Measurements from ENCODE around the gene PNCK. TPM values are rescaled to one million over a fixed set of nuclear protein-coding genes. Genes with fewer than 3 reads are reported as not detected.

Gene PNCK
- total and polyA plus RNA-seq, 2 of the 13 experiments (the other 11 are each of a cell fraction or from before 2014, with no cell fraction given), result 33.1 TPM; not detected in 1

- DNase-seq (ENCODE audit: low spot score), result no peak
- FAIRE-seq, result no peak
- Histone ChIP-seq H3K36me3 (replicated peaks in 1 of 2; ENCODE audit: control insufficient read depth in 1 of 2, insufficient read depth in 2 of 2, low read length in 2 of 2) (no peaks in the 10 kb centered on the region), H3K27me3 (ENCODE audit: control insufficient read depth in 1 of 2, insufficient read depth in 2 of 2, low read length in 2 of 2) (peaks cover 0 to 4% of the 10 kb centered on the region in 2 experiments; a peak in 1 of 5 replicates), H3K27ac (ENCODE audit: extremely low read length, insufficient read depth, low read length) (no peak overlapping the region), H3K4me3 (replicated peaks in 1 of 3; ENCODE audit: insufficient read depth in 1 of 3, low read depth in 2 of 3, low read length in 3 of 3) (no peak overlapping the region), H3K9ac (ENCODE audit: insufficient read depth, low read depth, low read length) (no peak overlapping the region), H4K20me1 (ENCODE audit: insufficient read depth, low read length) (no peaks in the 10 kb centered on the region), H3K79me2 (ENCODE audit: insufficient read depth, low read length) (no peaks in the 10 kb centered on the region), H2AFZ (ENCODE audit: low read length) (no peak overlapping the region), H3K9me3 (ENCODE audit: low read length) (no peaks in the 10 kb centered on the region), H3K4me1 (ENCODE audit: insufficient read depth, low read length) (peaks cover 65% of the 10 kb centered on the region), H3K4me2 (ENCODE audit: low read depth, low read length) (no peak overlapping the region)
- BruUV-seq (replicated peaks), result no TSS peak
- 57% methylated on average over 3 of the region's 23 CpGs for WGBS (ENCODE audit: low lambda C conversion rate)
- in situ Hi-C loops (cut with HindIII; ENCODE audit: extremely low pct_ligation_motif_present, low pct_unique_long_range_greater_than_20kb), result loop anchor here (25.0 kb wide), 1 partner anchor 709 kb away; no protein-coding TSS in a partner anchor
- intact Hi-C loops (cut with micrococcal nuclease; ENCODE audit: unreplicated experiment), result no loop called here
- ChIA-PET POLR2A (no interaction called here), CTCF (ENCODE audit: low intra/inter-chr PET ratio, low total read pairs) (no interaction called here)
- no peak for ATAC-seq
- TF ChIP-seq ZMAT5 (CRISPR knock-in tag; IDR thresholded peaks at IDR 0.05; ENCODE audit: borderline replicate concordance, low read depth), result no peak
- no peak for TF ChIP-seq ZNF619 (CRISPR knock-in tag; IDR thresholded peaks at IDR 0.05)
- TF ChIP-seq ZNF234 (CRISPR knock-in tag; conservative IDR thresholded peaks at IDR 0.05), result no peak
- TF ChIP-seq LRRFIP1 (CRISPR knock-in tag; conservative IDR thresholded peaks at IDR 0.05), result no peak
- no peak for TF ChIP-seq GATAD1 (CRISPR knock-in tag; IDR thresholded peaks at IDR 0.05)
- TF ChIP-seq HOXA5 (CRISPR knock-in tag; IDR thresholded peaks at IDR 0.05), result no peak
- TF ChIP-seq DDIT3 (CRISPR knock-in tag; IDR thresholded peaks at IDR 0.05), result no peak
- TF ChIP-seq MED8 (CRISPR knock-in tag; IDR thresholded peaks at IDR 0.05; ENCODE audit: insufficient replicate concordance), result no peak
- no peak for TF ChIP-seq TBX2 (CRISPR knock-in tag; IDR thresholded peaks at IDR 0.05; ENCODE audit: borderline replicate concordance)
- TF ChIP-seq ZNF407 (CRISPR knock-in tag; IDR thresholded peaks at IDR 0.05; ENCODE audit: not compliant biosample characterization), result no peak
- TF ChIP-seq ZNF121 (CRISPR knock-in tag; IDR thresholded peaks at IDR 0.05), result no peak
- TF ChIP-seq MED1 (CRISPR knock-in tag; IDR thresholded peaks at IDR 0.05), result no peak
Observed at GRCh38 chrX:153670748-153671588, 2.6 kb downstream of the PNCK start.

Data from HepG2 (cell line).